Measurements from ENCODE around the gene TAF6. TPM values are rescaled to one million over a fixed set of nuclear protein-coding genes. Genes with fewer than 3 reads are reported as not detected.
A peak's percentile ranks its signal among the peaks of the same experiment; 100 is the strongest.

Gene TAF6
- total RNA-seq, 1 donor, result 16.1 TPM

DNA sequence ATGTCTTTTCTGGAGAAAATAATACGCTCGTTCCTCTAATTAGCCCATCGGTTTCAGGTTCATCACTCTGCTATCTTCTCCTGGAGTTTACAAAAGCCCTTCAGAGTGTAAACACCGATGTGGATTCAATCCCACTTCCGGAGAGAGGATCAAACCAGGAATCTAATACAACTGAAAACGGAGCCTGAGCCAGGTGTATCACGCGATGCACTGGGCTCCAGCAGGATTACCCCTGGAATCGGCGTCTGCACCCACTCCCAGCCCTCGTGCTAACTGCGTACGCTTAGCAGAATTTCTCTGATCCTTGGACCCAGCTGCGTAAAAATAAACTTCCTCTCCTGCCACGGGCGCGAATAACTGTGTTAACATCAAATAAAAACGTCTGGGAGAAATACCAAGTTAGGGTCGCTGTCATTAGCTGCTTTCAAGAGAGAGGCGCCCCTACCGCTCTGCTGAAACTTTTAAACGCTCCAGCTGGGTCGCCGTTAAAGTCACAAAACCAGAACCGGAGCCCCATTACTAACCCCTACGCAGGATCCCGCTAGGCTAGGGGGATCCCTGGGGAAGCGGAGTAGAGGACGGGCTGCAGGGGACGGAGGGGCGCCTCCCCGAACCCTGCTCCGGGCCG, 38.1 kb downstream of the TAF6 start:
- Histone ChIP-seq H3K4me1 (ENCODE audit: insufficient read depth, low read length) (peaks cover 34% of the 10 kb centered on the region), H3K4me3 (ENCODE audit: low read length) (peak overlapping the region; percentile 95), H3K9me3 (ENCODE audit: low read depth, low read length) (no peaks in the 10 kb centered on the region), H3K27me3 (ENCODE audit: insufficient read depth, low read length) (no peaks in the 10 kb centered on the region)

GRCh38 chr7:100079024-100079560, 40.1 kb downstream of the TAF6 start:
- Histone ChIP-seq H3K4me1 (ENCODE audit: insufficient read depth, low read length) (peaks cover 28% of the 10 kb centered on the region), H3K4me3 (ENCODE audit: low read length) (no peak overlapping the region), H3K27me3 (ENCODE audit: insufficient read depth, low read length) (no peaks in the 10 kb centered on the region), H3K9me3 (ENCODE audit: low read depth, low read length) (no peaks in the 10 kb centered on the region)

GRCh38 chr7:100077205-100077604, 42.0 kb downstream of the TAF6 start:
- Histone ChIP-seq H3K4me1 (ENCODE audit: insufficient read depth, low read length) (peaks cover 17% of the 10 kb centered on the region), H3K27me3 (ENCODE audit: insufficient read depth, low read length) (no peaks in the 10 kb centered on the region), H3K4me3 (ENCODE audit: low read length) (no peak overlapping the region), H3K9me3 (ENCODE audit: low read depth, low read length) (peaks cover 8% of the 10 kb centered on the region)

DNA sequence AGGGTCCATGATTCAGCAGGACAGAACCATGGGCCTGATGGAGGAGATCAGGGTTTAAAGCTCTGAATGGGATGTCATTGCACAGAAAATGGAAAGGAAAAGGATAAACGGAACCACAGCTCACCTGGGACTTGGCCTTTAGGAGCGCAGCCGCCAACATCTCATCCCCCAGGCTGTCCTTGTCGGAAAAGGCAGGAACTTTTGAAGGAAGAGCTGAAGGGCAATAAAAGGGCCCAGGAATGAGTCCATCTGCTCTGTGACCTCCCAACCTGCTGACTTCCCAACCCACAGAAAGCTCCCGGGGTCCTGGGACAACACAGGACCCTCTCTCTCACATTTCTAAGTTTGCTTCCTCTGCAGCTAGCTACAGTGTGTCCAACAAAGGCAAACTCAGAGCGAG, 43.7 kb downstream of the TAF6 start:
- peaks cover 6% of the 10 kb centered on the region for H3K4me1 ChIP-seq (ENCODE audit: insufficient read depth, low read length)
- H3K9me3 ChIP-seq (ENCODE audit: low read depth, low read length), result peaks cover 25% of the 10 kb centered on the region
- H3K4me3 ChIP-seq (ENCODE audit: low read length), result no peak overlapping the region
- H3K27me3 ChIP-seq (ENCODE audit: insufficient read depth, low read length), result no peaks in the 10 kb centered on the region

DNA sequence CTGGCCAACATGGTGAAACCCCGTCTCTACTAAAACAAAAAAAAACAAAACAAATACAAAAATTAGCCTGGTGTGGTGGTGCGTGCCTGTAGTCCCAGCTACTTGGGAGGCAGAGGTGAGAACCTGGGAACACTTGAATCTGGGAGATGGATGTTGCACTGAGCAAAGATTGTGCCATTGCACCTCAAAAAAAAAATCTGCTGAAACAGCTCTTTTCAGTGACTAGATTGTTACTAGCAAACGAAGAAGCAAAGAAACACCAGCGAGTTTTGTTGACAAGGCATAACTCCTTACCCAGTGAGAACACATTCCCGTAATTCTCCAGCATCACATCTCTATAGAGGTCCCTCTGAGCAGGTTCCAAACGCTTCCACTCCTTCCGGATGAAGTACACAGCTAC, 44.3 kb downstream of the TAF6 start:
- Histone ChIP-seq H3K4me3 (ENCODE audit: low read length) (no peak overlapping the region), H3K9me3 (ENCODE audit: low read depth, low read length) (peaks cover 27% of the 10 kb centered on the region), H3K27me3 (ENCODE audit: insufficient read depth, low read length) (no peaks in the 10 kb centered on the region), H3K4me1 (ENCODE audit: insufficient read depth, low read length) (peaks cover under 1% of the 10 kb centered on the region)

- Histone ChIP-seq H3K4me3 (ENCODE audit: low read length) (no peak overlapping the region), H3K4me1 (ENCODE audit: insufficient read depth, low read length) (no peaks in the 10 kb centered on the region), H3K27me3 (ENCODE audit: insufficient read depth, low read length) (no peaks in the 10 kb centered on the region), H3K9me3 (ENCODE audit: low read depth, low read length) (peaks cover 27% of the 10 kb centered on the region)
Observed at GRCh38 chr7:100072462-100072861, 46.7 kb downstream of the TAF6 start.

DNA sequence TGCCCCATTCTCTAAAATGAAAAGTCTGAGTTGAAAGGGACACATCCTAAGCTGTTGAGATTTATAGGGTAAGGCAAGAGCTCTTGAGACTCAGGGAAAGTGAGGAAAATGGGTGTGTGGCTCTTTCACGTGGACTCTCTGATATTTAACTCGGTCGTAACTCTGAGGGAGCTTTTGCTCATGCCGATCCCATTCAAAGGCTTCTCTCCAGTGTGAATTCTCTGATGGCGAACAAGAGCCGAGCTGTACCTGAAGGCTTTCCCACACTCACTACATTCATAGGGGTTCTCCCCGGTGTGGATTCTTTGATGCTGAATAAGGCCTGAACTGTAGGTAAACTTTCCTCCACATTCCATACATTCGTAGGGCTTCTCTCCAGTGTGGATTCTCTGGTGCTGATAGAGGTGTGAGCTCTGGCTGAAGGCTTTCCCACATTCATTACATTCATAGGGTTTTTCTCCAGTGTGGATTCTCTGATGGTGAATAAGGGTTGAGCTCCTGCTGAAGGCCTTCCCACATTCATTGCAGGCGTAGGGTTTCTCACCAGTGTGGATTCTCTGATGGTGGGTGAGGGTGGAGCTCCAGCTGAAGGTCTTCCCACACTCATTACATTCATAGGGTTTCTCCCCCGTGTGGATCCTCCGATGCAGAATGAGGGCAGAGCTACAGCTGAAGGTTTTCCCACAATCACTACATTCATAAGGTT, 48.0 kb downstream of the TAF6 start:
- Histone ChIP-seq H3K9me3 (ENCODE audit: low read depth, low read length) (peaks cover 27% of the 10 kb centered on the region), H3K4me3 (ENCODE audit: low read length) (no peak overlapping the region), H3K4me1 (ENCODE audit: insufficient read depth, low read length) (no peaks in the 10 kb centered on the region), H3K27me3 (ENCODE audit: insufficient read depth, low read length) (no peaks in the 10 kb centered on the region)

GRCh38 chr7:100069991-100070390, 49.2 kb downstream of the TAF6 start:
- H3K9me3 ChIP-seq (ENCODE audit: low read depth, low read length), result peaks cover 27% of the 10 kb centered on the region
- no peaks in the 10 kb centered on the region for H3K4me1 ChIP-seq (ENCODE audit: insufficient read depth, low read length)
- H3K27me3 ChIP-seq (ENCODE audit: insufficient read depth, low read length), result no peaks in the 10 kb centered on the region
- no peak overlapping the region for H3K4me3 ChIP-seq (ENCODE audit: low read length)

- no peaks in the 10 kb centered on the region for H3K27me3 ChIP-seq (ENCODE audit: insufficient read depth, low read length)
- H3K4me3 ChIP-seq (ENCODE audit: low read length), result no peak overlapping the region
- no peaks in the 10 kb centered on the region for H3K4me1 ChIP-seq (ENCODE audit: insufficient read depth, low read length)
- H3K9me3 ChIP-seq (ENCODE audit: low read depth, low read length), result peaks cover 16% of the 10 kb centered on the region
Observed at GRCh38 chr7:100066953-100067352, 52.2 kb downstream of the TAF6 start.

DNA sequence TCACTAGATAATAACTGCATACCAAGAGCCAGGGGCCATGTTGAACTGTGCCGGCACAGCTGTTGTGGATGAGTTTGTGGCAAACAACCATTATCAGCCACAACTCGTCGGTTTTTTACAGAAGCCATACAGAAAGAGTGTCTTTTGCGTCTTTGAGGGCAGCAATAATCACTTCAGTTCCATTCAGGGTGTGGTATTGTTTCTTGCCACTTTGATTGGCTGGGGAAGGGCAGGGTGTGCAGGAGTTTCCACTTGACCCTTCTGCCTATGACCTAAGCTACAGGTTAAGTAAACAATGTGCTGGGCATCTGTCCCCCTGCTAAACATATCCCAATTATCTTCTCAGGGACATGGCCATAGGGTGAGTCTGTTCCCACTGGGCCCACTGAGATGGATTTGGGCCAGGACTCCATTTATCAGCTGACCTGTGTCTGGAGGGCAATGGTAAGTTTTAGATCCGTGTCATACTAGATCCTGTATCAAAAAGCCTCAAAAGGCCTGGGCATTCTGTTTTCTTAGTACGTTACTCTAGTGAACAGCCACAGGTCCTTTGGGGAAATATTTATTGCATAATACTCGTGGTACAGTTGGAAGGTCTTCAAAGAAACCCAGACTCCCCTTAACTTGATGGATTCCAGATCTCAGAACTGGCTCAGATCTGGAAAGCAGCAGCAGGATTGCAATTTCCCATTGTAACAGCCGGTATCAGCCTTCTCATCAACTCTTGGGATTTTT, 53.5 kb downstream of the TAF6 start:
- Histone ChIP-seq H3K4me3 (ENCODE audit: low read length) (no peak overlapping the region), H3K4me1 (ENCODE audit: insufficient read depth, low read length) (no peaks in the 10 kb centered on the region), H3K9me3 (ENCODE audit: low read depth, low read length) (peaks cover 3% of the 10 kb centered on the region), H3K27me3 (ENCODE audit: insufficient read depth, low read length) (no peaks in the 10 kb centered on the region)

DNA sequence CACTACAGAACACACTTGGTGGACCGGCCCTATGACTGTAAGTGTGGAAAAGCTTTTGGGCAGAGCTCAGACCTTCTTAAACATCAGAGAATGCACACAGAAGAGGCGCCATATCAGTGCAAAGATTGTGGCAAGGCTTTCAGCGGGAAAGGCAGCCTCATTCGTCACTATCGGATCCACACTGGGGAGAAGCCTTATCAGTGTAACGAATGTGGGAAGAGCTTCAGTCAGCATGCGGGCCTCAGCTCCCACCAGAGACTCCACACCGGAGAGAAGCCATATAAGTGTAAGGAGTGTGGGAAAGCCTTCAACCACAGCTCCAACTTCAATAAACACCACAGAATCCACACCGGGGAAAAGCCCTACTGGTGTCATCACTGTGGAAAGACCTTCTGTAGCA, 55.0 kb downstream of the TAF6 start:
- H3K9me3 ChIP-seq (ENCODE audit: low read depth, low read length), result no peaks in the 10 kb centered on the region
- H3K27me3 ChIP-seq (ENCODE audit: insufficient read depth, low read length), result no peaks in the 10 kb centered on the region
- no peaks in the 10 kb centered on the region for H3K4me1 ChIP-seq (ENCODE audit: insufficient read depth, low read length)
- H3K4me3 ChIP-seq (ENCODE audit: low read length), result no peak overlapping the region

DNA sequence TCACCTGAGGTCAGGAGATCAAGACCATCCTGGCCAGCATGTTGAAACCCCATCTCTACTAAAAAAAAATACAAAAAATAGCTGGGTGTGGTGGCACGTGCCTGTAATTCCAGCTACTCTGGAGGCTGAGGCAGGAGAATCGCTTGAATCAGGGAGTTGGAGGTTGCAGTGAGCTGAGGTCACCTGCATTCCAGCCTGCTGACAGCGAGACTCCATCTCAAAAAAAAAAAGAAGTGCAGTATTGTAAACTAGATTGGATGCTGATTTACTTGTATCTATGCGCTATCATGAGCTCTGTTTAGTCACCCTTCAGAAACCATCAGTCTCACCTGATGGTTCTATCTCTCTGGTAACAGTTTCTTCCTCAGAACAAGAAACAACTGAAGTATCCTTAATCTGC, 55.8 kb downstream of the TAF6 start:
- Histone ChIP-seq H3K4me1 (ENCODE audit: insufficient read depth, low read length) (no peaks in the 10 kb centered on the region), H3K9me3 (ENCODE audit: low read depth, low read length) (no peaks in the 10 kb centered on the region), H3K4me3 (ENCODE audit: low read length) (no peak overlapping the region), H3K27me3 (ENCODE audit: insufficient read depth, low read length) (no peaks in the 10 kb centered on the region)

GRCh38 chr7:100061518-100062193, 57.5 kb downstream of the TAF6 start:
- H3K4me3 ChIP-seq (ENCODE audit: low read length), result no peak overlapping the region
- H3K4me1 ChIP-seq (ENCODE audit: insufficient read depth, low read length), result no peaks in the 10 kb centered on the region
- H3K27me3 ChIP-seq (ENCODE audit: insufficient read depth, low read length), result no peaks in the 10 kb centered on the region
- H3K9me3 ChIP-seq (ENCODE audit: low read depth, low read length), result no peaks in the 10 kb centered on the region

GRCh38 chr7:100059251-100059739, 59.9 kb downstream of the TAF6 start:
- Histone ChIP-seq H3K27me3 (ENCODE audit: insufficient read depth, low read length) (no peaks in the 10 kb centered on the region), H3K4me1 (ENCODE audit: insufficient read depth, low read length) (no peaks in the 10 kb centered on the region), H3K9me3 (ENCODE audit: low read depth, low read length) (no peaks in the 10 kb centered on the region), H3K4me3 (ENCODE audit: low read length) (no peak overlapping the region)
